CD4-positive, alpha-beta T cell (primary cell): Measurements from ENCODE around the gene TIMM44. TPM values are rescaled to one million over a fixed set of nuclear protein-coding genes. Genes with fewer than 3 reads are reported as not detected.

ENCODE experiments used
- ATAC-seq: fragments of 200-7000 bp; cut with Tn5 transposase; one replicate; pipeline ENCODE4 v1.10.0; 2022; ENCODE audit warnings: mild to moderate bottlenecking; ENCODE audit not compliant: poor library complexity
- CTCF ChIA-PET: fragments of 350-600 bp; sonication (Branson Sonifier 250); formaldehyde crosslinking; loops from one replicate; lab custom pipeline; 2021; ENCODE audit warnings: antibody characterized with exemption, inconsistent platforms; lab: Charles Lee
- POLR2A ChIA-PET: fragments of 350-600 bp; sonication (Branson Sonifier 250); formaldehyde crosslinking; loops from one replicate; lab custom pipeline; 2021; ENCODE audit warnings: antibody characterized with exemption, inconsistent platforms; lab: Charles Lee
- DNase-seq, 14 experiments: peaks; one replicate each; pipeline ENCODE4 v3.0.0-alpha.2; 2013 to 2020; ENCODE audit warnings: mixed read lengths in 2 of 14
- H3K27ac ChIP-seq, 2 donors: one replicate each; pipeline versions ENCODE4 v1.5.1 to v1.7.0; 2013; ENCODE audit warnings: low read length in 2 of 2, low read depth in 1 of 2, mild to moderate bottlenecking in 1 of 2
- H3K27me3 ChIP-seq, 2 experiments: 1 replicate in 1 of 2; 2 replicates in 1 of 2; pipeline versions ENCODE4 v1.6.1 to v1.7.0; 2013; ENCODE audit warnings: low read length in 2 of 2, control low read depth in 1 of 2, mild to moderate bottlenecking in 1 of 2, moderate library complexity in 1 of 2; ENCODE audit not compliant: insufficient read depth in 2 of 2, control insufficient read depth in 1 of 2
- H3K36me3 ChIP-seq: one replicate; pipeline ENCODE4 v1.6.1; 2013; ENCODE audit warnings: low read length, control low read depth; ENCODE audit not compliant: insufficient read depth
- H3K4me1 ChIP-seq: one replicate; pipeline ENCODE4 v1.6.1; 2013; ENCODE audit warnings: low read length, control low read depth; ENCODE audit not compliant: insufficient read depth
- H3K4me3 ChIP-seq: one replicate; pipeline ENCODE4 v1.5.1; 2013; ENCODE audit warnings: mild to moderate bottlenecking, low read length, moderate library complexity
- H3K9me3 ChIP-seq, 2 experiments: 1 replicate in 1 of 2; 2 replicates in 1 of 2; pipeline versions ENCODE4 v1.6.1 to v1.7.0; 2013; ENCODE audit warnings: low read length in 2 of 2, mild to moderate bottlenecking in 2 of 2, control low read depth in 1 of 2, moderate library complexity in 1 of 2; ENCODE audit not compliant: control insufficient read depth in 1 of 2, insufficient read depth in 1 of 2
- H3K27ac Mint-ChIP-seq: one replicate; pipeline ENCODE4 v1.8.0; 2020; ENCODE audit warnings: mixed read lengths
- H3K27me3 Mint-ChIP-seq: one replicate; pipeline ENCODE4 v1.8.0; 2021; ENCODE audit warnings: mixed read lengths
- H3K36me3 Mint-ChIP-seq: one replicate; pipeline ENCODE4 v1.8.0; 2021; ENCODE audit warnings: low read depth, mixed read lengths
- H3K4me1 Mint-ChIP-seq: one replicate; pipeline ENCODE4 v1.8.0; 2021; ENCODE audit warnings: low read depth, mixed read lengths
- H3K4me3 Mint-ChIP-seq: one replicate; pipeline ENCODE4 v1.8.0; 2020; ENCODE audit warnings: mild to moderate bottlenecking, mixed read lengths
- H3K9me3 Mint-ChIP-seq: one replicate; pipeline ENCODE4 v1.8.0; 2020; ENCODE audit warnings: mixed read lengths
- intact Hi-C, 2 experiments: fragments of 100-400 bp; cut with DNase I in 1 of 2; cut with micrococcal nuclease in 1 of 2; formaldehyde crosslinking; loops; one replicate each; pipeline versions ENCODE4 v1.15.1 to v1.9.0; 2023 to 2025; cut with DNase I, micrococcal nuclease
- total RNA-seq, 174 experiments: library from RNA in 2 of 174; stranded (reverse) in 2 of 174; gene quantifications; one replicate each; pipeline ENCODE4 v1.2.3 and lab custom pipeline; 2021 to 2026
- TF ChIP-seq, protein P1 (sequence below): fragments of 200-600 bp; IDR thresholded peaks from one replicate; pipeline ENCODE4 v1.8.0; 2022; ENCODE audit warnings: antibody characterized with exemption, mild to moderate bottlenecking

TIMM44 gene
- total RNA-seq, 2 experiments from 2014 or later = 83.9 to 85.0 TPM

DNA sequence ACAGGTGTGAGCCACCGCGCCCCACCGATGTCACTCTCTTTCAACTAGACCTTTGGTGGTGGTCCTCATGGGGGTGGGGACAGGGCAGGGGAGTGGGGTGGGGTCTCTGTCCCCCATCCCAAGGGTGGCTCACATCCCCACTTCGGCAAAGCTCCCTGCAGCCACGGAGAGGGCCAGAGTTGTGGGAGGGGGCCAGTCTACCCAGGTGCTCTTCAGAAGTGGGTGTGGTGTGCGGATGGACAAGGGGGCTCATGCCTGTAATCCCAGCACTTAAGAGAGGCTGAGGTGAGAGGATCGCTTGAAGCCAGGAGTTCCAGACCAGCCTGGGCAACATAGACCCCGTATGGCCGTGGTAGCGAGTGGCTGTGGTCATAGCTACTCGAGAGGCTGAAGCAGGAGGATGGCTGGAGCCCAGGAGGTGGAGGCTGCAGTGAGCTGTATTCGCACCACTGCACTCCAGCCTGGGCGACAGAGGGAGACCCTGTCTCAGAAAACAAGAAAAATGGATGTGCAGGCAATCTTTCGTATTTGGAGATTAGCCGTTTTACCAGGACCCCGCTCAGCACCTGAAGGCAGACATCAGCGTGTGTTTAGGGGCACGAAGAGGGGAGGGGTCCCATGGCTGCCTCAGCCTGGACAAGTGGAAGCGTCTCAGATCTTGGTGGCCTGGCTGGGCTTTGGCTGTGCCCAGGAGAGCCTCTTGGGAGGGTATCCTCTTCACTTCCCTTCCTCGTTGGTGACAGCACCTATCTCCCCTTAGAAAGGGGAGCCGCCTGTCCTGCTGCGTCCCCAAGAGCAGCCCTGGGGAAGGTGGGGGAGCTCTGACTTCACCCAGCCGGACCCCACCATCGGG lies 28.0 kb downstream of the TIMM44 start:
- Mint-ChIP-seq H3K36me3 (peaks cover 26% of the 10 kb centered on the region), H3K4me1 (peaks cover 25% of the 10 kb centered on the region), H3K27ac (peak overlapping the region; percentile 46), H3K27me3 (peaks cover 39% of the 10 kb centered on the region), H3K9me3 (no peaks in the 10 kb centered on the region), H3K4me3 (peak overlapping the region; percentile 48)
- peaks cover 23% of the 10 kb centered on the region for H3K36me3 ChIP-seq
- intact Hi-C loops = no loop called here
- DNase-seq = peak in 1 of 14 experiments; percentile 37
- H3K9me3 ChIP-seq = peaks cover 0 to 9% of the 10 kb centered on the region in 2 experiments
- H3K4me3 ChIP-seq = peak overlapping the region; percentile 33
- no peak overlapping the region for H3K27ac ChIP-seq
- peaks cover 44% of the 10 kb centered on the region for H3K4me1 ChIP-seq
- TF ChIP-seq, protein P1, sequence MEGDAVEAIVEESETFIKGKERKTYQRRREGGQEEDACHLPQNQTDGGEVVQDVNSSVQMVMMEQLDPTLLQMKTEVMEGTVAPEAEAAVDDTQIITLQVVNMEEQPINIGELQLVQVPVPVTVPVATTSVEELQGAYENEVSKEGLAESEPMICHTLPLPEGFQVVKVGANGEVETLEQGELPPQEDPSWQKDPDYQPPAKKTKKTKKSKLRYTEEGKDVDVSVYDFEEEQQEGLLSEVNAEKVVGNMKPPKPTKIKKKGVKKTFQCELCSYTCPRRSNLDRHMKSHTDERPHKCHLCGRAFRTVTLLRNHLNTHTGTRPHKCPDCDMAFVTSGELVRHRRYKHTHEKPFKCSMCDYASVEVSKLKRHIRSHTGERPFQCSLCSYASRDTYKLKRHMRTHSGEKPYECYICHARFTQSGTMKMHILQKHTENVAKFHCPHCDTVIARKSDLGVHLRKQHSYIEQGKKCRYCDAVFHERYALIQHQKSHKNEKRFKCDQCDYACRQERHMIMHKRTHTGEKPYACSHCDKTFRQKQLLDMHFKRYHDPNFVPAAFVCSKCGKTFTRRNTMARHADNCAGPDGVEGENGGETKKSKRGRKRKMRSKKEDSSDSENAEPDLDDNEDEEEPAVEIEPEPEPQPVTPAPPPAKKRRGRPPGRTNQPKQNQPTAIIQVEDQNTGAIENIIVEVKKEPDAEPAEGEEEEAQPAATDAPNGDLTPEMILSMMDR = no peak
- peaks cover 34 to 35% of the 10 kb centered on the region in 2 experiments for H3K27me3 ChIP-seq
- POLR2A ChIA-PET = interaction anchor here (0.6 to 7.7 kb wide), 5 partner anchors 12 to 53 kb away, joined by 3 to 116 read pairs (median 4); partner anchors contain the start of genes MAP2K7 and TIMM44
- CTCF ChIA-PET = interaction anchor here (0.7 to 1.3 kb wide), 4 partner anchors 12 to 87 kb away, joined by 3 to 4 read pairs (median 3); partner anchors contain the start of gene MAP2K7
- ATAC-seq = no peak

DNA sequence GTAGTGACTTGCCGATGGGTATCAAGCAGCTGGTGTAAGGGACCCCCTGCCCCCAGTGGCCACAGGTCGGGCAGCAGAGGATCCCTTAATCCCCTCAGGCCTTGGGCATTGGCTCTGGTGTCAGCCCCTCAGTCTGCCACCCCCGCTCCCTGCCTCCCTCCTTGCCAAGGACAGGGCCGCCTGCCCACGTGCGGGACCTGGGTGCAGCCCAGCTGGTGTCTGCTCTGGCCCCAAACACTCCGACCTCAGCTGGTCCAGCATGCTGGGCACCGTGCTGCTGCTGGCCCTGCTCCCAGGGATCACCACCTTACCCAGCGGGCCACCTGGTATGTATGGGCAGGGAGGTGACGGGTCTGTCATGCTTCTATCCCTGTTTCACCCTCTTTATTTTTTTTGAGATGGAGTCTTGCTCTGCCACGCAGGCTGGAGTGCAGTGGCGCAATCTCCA lies 28.8 kb downstream of the TIMM44 start, which contains the start of gene TGFBR3L:
TSS of gene TGFBR3L (plus strand) at position 233 of the 448 bp plus-strand sequence.
- H3K9me3 Mint-ChIP-seq = no peaks in the 10 kb centered on the region
- H3K27ac ChIP-seq = no peak within 1 kb of the TSS
- TF ChIP-seq, protein P1 = no peak
- H3K27me3 Mint-ChIP-seq = peaks cover 33% of the 10 kb centered on the region
- no peak within 1 kb of the TSS for H3K4me3 ChIP-seq
- H3K4me3 Mint-ChIP-seq = peak within 1 kb of the TSS; percentile 48
- no peak for ATAC-seq
- H3K27ac Mint-ChIP-seq = peak within 1 kb of the TSS; percentile 46
- peaks cover 0 to 9% of the 10 kb centered on the region in 2 experiments for H3K9me3 ChIP-seq
- ChIA-PET CTCF (no interaction called here), POLR2A (interaction anchor here (1.5 to 7.7 kb wide), 2 partner anchors 11 to 29 kb away, joined by 4 to 116 read pairs; partner anchors contain the start of genes MAP2K7 and TIMM44)
- peaks cover 18% of the 10 kb centered on the region for H3K4me1 Mint-ChIP-seq
- H3K36me3 ChIP-seq = peaks cover 31% of the 10 kb centered on the region
- peaks cover 39% of the 10 kb centered on the region for H3K4me1 ChIP-seq
- peak in 1 of 14 experiments; percentile 34 for DNase-seq
- peaks cover 33 to 35% of the 10 kb centered on the region in 2 experiments for H3K27me3 ChIP-seq
- peaks cover 28% of the 10 kb centered on the region for H3K36me3 Mint-ChIP-seq
- intact Hi-C loops = no loop called here

DNA sequence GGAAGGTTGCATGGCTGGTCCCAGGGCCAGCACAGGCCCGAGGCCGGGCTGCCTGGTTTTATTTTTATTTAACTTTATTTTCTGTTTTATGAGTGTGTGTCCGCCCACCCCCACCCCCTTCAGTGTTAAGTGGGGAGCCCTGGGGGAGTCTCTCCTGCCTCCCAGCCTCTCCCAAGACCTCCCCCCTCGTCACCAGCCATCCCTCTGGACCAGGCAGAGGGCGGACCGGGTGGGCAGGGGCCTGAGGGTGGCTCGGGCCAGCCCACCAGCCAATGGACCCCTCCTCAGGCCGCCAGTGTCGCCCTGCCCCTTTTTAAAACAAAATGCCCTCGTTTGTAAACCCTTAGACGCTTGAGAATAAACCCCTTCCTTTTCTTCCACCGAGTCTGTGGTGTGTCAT lies 29.4 kb downstream of the TIMM44 start:
- TF ChIP-seq, protein P1 = no peak
- ATAC-seq (no peak), DNase-seq (peak in 1 of 14 experiments; percentile 36)
- POLR2A ChIA-PET = interaction anchor here (7.7 kb wide), 1 partner anchor 10 kb away, joined by 116 read pairs; the partner anchor contains the start of gene MAP2K7
- Histone ChIP-seq H3K4me1 (peaks cover 36% of the 10 kb centered on the region), H3K36me3 (peaks cover 35% of the 10 kb centered on the region), H3K27me3 (peaks cover 28 to 35% of the 10 kb centered on the region in 2 experiments), H3K9me3 (peaks cover 0 to 9% of the 10 kb centered on the region in 2 experiments), H3K4me3 (no peak overlapping the region), H3K27ac (no peak overlapping the region)
- Mint-ChIP-seq H3K27me3 (peaks cover 30% of the 10 kb centered on the region), H3K9me3 (no peaks in the 10 kb centered on the region), H3K4me3 (no peak overlapping the region), H3K4me1 (peaks cover 16% of the 10 kb centered on the region), H3K36me3 (peaks cover 28% of the 10 kb centered on the region), H3K27ac (no peak overlapping the region)
- intact Hi-C loops = no loop called here
- CTCF ChIA-PET = no interaction called here
